NCI-H345 treated with DMSO at 0.1 percent for 48 hours (cell line): ENCODE results near the gene EIF4E.
"Not testable (repeated sequence)": the region's sequence is repeated elsewhere in the genome, so short reads cannot be mapped to it uniquely, and the experiment has no call there.

ENCODE experiments used
- DNase-seq: peaks from one replicate; lab custom pipeline; 2025; ENCODE audit not compliant: unreplicated experiment; lab: John Stamatoyannopoulos, UW

Gene EIF4E

GRCh38 chr4:98928505-98929340 is at the start of gene EIF4E:
Gene EIF4E (minus strand): TSS chr4:98929133. CDS start chr4:98929112, 21 bp downstream.
- DNase-seq, result peak; percentile 92

- no peak for DNase-seq
Measured at GRCh38 chr4:98977557-98977956, 48.6 kb upstream of the EIF4E start.

GRCh38 chr4:98976716-98977115 is 47.8 kb upstream of the EIF4E start:
- no peak for DNase-seq

- DNase-seq, result no peak
Measured at GRCh38 chr4:98969878-98970785, 41.2 kb upstream of the EIF4E start.

- no peak for DNase-seq
Measured at GRCh38 chr4:98967786-98968329, 38.9 kb upstream of the EIF4E start.

GRCh38 chr4:98966926-98967325 is 38.0 kb upstream of the EIF4E start:
- DNase-seq, result no peak

GRCh38 chr4:98963538-98964433 is 34.9 kb upstream of the EIF4E start:
- DNase-seq, result no peak

GRCh38 chr4:98961770-98962169 is 32.8 kb upstream of the EIF4E start:
- no peak for DNase-seq

GRCh38 chr4:98959411-98959810 is 30.5 kb upstream of the EIF4E start:
- no peak for DNase-seq

- no peak for DNase-seq
Measured at GRCh38 chr4:98958065-98958464, 29.1 kb upstream of the EIF4E start.

GRCh38 chr4:98955229-98955628 is 26.3 kb upstream of the EIF4E start:
- DNase-seq, result no peak

- DNase-seq, result no peak
Measured at GRCh38 chr4:98951710-98952109, 22.8 kb upstream of the EIF4E start.

GRCh38 chr4:98950925-98951324 is 22.0 kb upstream of the EIF4E start:
- DNase-seq, result no peak

- DNase-seq, result no peak
Measured at GRCh38 chr4:98946359-98946758, 17.4 kb upstream of the EIF4E start.

- DNase-seq, result no peak
Measured at GRCh38 chr4:98945297-98945850, 16.4 kb upstream of the EIF4E start.

- no peak for DNase-seq
Measured at GRCh38 chr4:98939892-98940298, 11.0 kb upstream of the EIF4E start.

GRCh38 chr4:98939438-98939837 is 10.5 kb upstream of the EIF4E start:
- DNase-seq, result no peak

GRCh38 chr4:98937986-98938720 is 9.2 kb upstream of the EIF4E start:
- no peak for DNase-seq

- no peak for DNase-seq
Measured at GRCh38 chr4:98935633-98936032, 6.7 kb upstream of the EIF4E start.

GRCh38 chr4:98934851-98935250 is 5.9 kb upstream of the EIF4E start:
- not testable (repeated sequence) for DNase-seq
